BJ (cell line): Measurements from ENCODE around the gene GSK3A. TPM values are rescaled to one million over a fixed set of nuclear protein-coding genes. Genes with fewer than 3 reads are reported as not detected.
A peak's percentile ranks its signal among the peaks of the same experiment; 100 is the strongest.

Experiments
- CTCF ChIA-PET: fragments of 350-600 bp; formaldehyde crosslinking; extraction: SDS; loops from one replicate; lab custom pipeline; 2021; ENCODE audit warnings: antibody characterized with exemption, inconsistent platforms; lab: Yijun Ruan, JAX
- POLR2A ChIA-PET: fragments of 300-600 bp; sonication (Branson Sonifier 250); formaldehyde crosslinking; extraction: SDS; loops from one replicate; lab custom pipeline; 2021; ENCODE audit warnings: antibody characterized with exemption; lab: Charles Lee
- DNase-seq: peaks from one replicate; pipeline ENCODE4 v3.0.0-alpha.2; 2011; ENCODE audit warnings: low read depth
- H3K27me3 ChIP-seq: 2 replicates; pipeline ENCODE4 v1.6.0; 2011; ENCODE audit warnings: low read length; ENCODE audit not compliant: control insufficient read depth, insufficient read depth
- H3K36me3 ChIP-seq: 2 replicates; pipeline ENCODE4 v1.5.1; 2011; ENCODE audit warnings: low read length; ENCODE audit not compliant: control insufficient read depth, insufficient read depth
- H3K4me3 ChIP-seq: 2 replicates; pipeline ENCODE4 v1.5.1; 2011; ENCODE audit warnings: low read depth, mild to moderate bottlenecking, control low read depth, low read length
- CTCF ChIP-seq: IDR thresholded peaks from 2 replicates; pipeline ENCODE4 v1.5.1; 2011; ENCODE audit warnings: low read depth, mild to moderate bottlenecking, control low read depth, inconsistent platforms, low read length, moderate library complexity; ENCODE audit not compliant: insufficient read depth
- polyA plus RNA-seq: library from polyadenylated mRNA; depleted of rRNA; stranded (reverse); fragments of >200 nt; gene quantifications from 2 replicates; pipeline ENCODE4 v1.2.3, GENCODE V29; 2011

The GSK3A gene
- polyA plus RNA-seq, 1 experiment = 36.1 TPM

GRCh38 chr19:42252365-42253244, 10.2 kb upstream of the GSK3A start:
- CTCF ChIA-PET = interaction anchor here (0.7 to 4.5 kb wide), 4 partner anchors 18 to 45 kb away, joined by 3 to 42 read pairs (median 8); no protein-coding TSS in a partner anchor
- peaks cover 10% of the 10 kb centered on the region for H3K36me3 ChIP-seq
- H3K27me3 ChIP-seq = no peaks in the 10 kb centered on the region
- DNase-seq = no peak
- no peak for TF ChIP-seq CTCF
- peak overlapping the region; percentile 100 for H3K4me3 ChIP-seq
- POLR2A ChIA-PET = no interaction called here

GRCh38 chr19:42251572-42252358, 9.4 kb upstream of the GSK3A start:
- no peak for DNase-seq
- CTCF ChIA-PET = interaction anchor here (0.6 to 4.5 kb wide), 5 partner anchors 28 to 140 kb away, joined by 3 to 42 read pairs (median 7); no protein-coding TSS in a partner anchor
- Histone ChIP-seq H3K27me3 (no peaks in the 10 kb centered on the region), H3K36me3 (peaks cover 10% of the 10 kb centered on the region), H3K4me3 (peak overlapping the region; percentile 100)
- POLR2A ChIA-PET = no interaction called here
- TF ChIP-seq CTCF = no peak

GRCh38 chr19:42250666-42251531, 8.5 kb upstream of the GSK3A start:
- DNase-seq = no peak
- ChIA-PET POLR2A (interaction anchor here (0.7 kb wide), 1 partner anchor 8 kb away, joined by 8 read pairs; no protein-coding TSS in a partner anchor), CTCF (interaction anchor here (0.9 to 4.5 kb wide), 5 partner anchors 29 to 170 kb away, joined by 4 to 42 read pairs (median 7); no protein-coding TSS in a partner anchor)
- H3K36me3 ChIP-seq = peaks cover 12% of the 10 kb centered on the region
- 0 out of 2 replicates have a peak overlapping the region, but pooled peaks have one; percentile 4 for H3K4me3 ChIP-seq
- TF ChIP-seq CTCF = no peak
- H3K27me3 ChIP-seq = no peaks in the 10 kb centered on the region

GRCh38 chr19:42250183-42250665, 7.8 kb upstream of the GSK3A start:
- no peak overlapping the region for H3K4me3 ChIP-seq
- DNase-seq = no peak
- ChIA-PET CTCF (interaction anchor here (0.9 to 4.5 kb wide), 3 partner anchors 30 to 169 kb away, joined by 4 to 42 read pairs (median 5); no protein-coding TSS in a partner anchor), POLR2A (interaction anchor here (0.7 kb wide), 1 partner anchor 7 kb away, joined by 8 read pairs; no protein-coding TSS in a partner anchor)
- no peaks in the 10 kb centered on the region for H3K27me3 ChIP-seq
- H3K36me3 ChIP-seq = peaks cover 12% of the 10 kb centered on the region
- TF ChIP-seq CTCF = no peak
